SK-N-SH treated with all-trans-retinoic acid at 6 μM for 48 hours (cell line): Measurements from ENCODE around the gene SLC39A10.

ENCODE experiments used
- ATAC-seq: fragments of 200-7000 bp; cut with Tn5 transposase; 3 replicates; pipeline ENCODE4 v1.9.1; 2020; ENCODE audit warnings: mild to moderate bottlenecking, moderate library complexity
- ARNTL ChIP-seq: fragments of 450-650 bp; formaldehyde crosslinking; IDR thresholded peaks from 2 replicates; pipeline ENCODE4 v1.5.0; 2020; ENCODE audit warnings: low read depth, mild to moderate bottlenecking, moderate library complexity, borderline replicate concordance
- CREB5 ChIP-seq: fragments of 250-450 bp; sonication (Bioruptor Pico); IDR thresholded peaks from 2 replicates; pipeline ENCODE4 v1.5.1; 2020; ENCODE audit warnings: low read depth, mild to moderate bottlenecking, moderate library complexity
- CSRNP3 ChIP-seq: fragments of 250-450 bp; sonication (Bioruptor Pico); IDR thresholded peaks from 2 replicates; pipeline ENCODE4 v1.5.1; 2021; ENCODE audit warnings: mild to moderate bottlenecking, moderate library complexity
- ESRRG ChIP-seq: fragments of 250-450 bp; sonication (Bioruptor Pico); IDR thresholded peaks from 2 replicates; pipeline ENCODE4 v1.6.1; 2021; ENCODE audit warnings: mild to moderate bottlenecking
- GLIS3 ChIP-seq: fragments of 250-450 bp; sonication (Bioruptor Pico); IDR thresholded peaks from 2 replicates; pipeline ENCODE4 v1.5.0; 2020; ENCODE audit warnings: mild to moderate bottlenecking, moderate library complexity
- ISL1 ChIP-seq: fragments of 250-450 bp; sonication (Bioruptor Pico); IDR thresholded peaks from 2 replicates; pipeline ENCODE4 v2.1.2; 2022; ENCODE audit warnings: mild to moderate bottlenecking, moderate library complexity
- OSR1 ChIP-seq: fragments of 250-450 bp; sonication (Bioruptor Pico); IDR thresholded peaks from 2 replicates; pipeline ENCODE4 v1.8.0; 2022; ENCODE audit warnings: moderate library complexity, mild to moderate bottlenecking, inconsistent platforms
- PATZ1 ChIP-seq: fragments of 250-450 bp; sonication (Bioruptor Pico); IDR thresholded peaks from 2 replicates; pipeline ENCODE4 v1.8.0; 2020; ENCODE audit warnings: mild to moderate bottlenecking, moderate library complexity, borderline replicate concordance
- POU6F1 ChIP-seq: fragments of 250-450 bp; sonication (Bioruptor Pico); IDR thresholded peaks from 2 replicates; pipeline ENCODE4 v1.8.0; 2021; ENCODE audit warnings: low read depth, mild to moderate bottlenecking, moderate library complexity, borderline replicate concordance
- PPARA ChIP-seq: fragments of 250-450 bp; sonication (Bioruptor Pico); IDR thresholded peaks from 2 replicates; pipeline ENCODE4 v1.5.0; 2020; ENCODE audit warnings: mild to moderate bottlenecking, borderline replicate concordance
- RARB ChIP-seq: fragments of 250-450 bp; sonication (Bioruptor Pico); IDR thresholded peaks from 2 replicates; pipeline ENCODE4 v1.8.0; 2021; ENCODE audit warnings: mild to moderate bottlenecking, moderate library complexity
- SNAI2 ChIP-seq: fragments of 250-450 bp; sonication (Bioruptor Pico); IDR thresholded peaks from 2 replicates; pipeline ENCODE4 v1.5.0; 2020; ENCODE audit warnings: mild to moderate bottlenecking, moderate library complexity
- TCF4 ChIP-seq: fragments of 250-450 bp; sonication (Bioruptor Pico); IDR thresholded peaks from 2 replicates; pipeline ENCODE4 v1.8.0; 2021; ENCODE audit warnings: mild to moderate bottlenecking, moderate library complexity, borderline replicate concordance
- TSHZ2 ChIP-seq: fragments of 250-450 bp; sonication (Bioruptor Pico); IDR thresholded peaks from 2 replicates; pipeline ENCODE4 v1.5.0; 2020; ENCODE audit warnings: mild to moderate bottlenecking, moderate library complexity
- ZC3H10 ChIP-seq: fragments of 250-450 bp; sonication (Bioruptor Pico); IDR thresholded peaks from 2 replicates; pipeline ENCODE4 v1.5.1; 2021; ENCODE audit warnings: mild to moderate bottlenecking, moderate library complexity
- ZFP3 ChIP-seq: fragments of 250-450 bp; sonication (Bioruptor Pico); IDR thresholded peaks from 2 replicates; pipeline ENCODE4 v1.5.0; 2020; ENCODE audit warnings: mild to moderate bottlenecking, moderate library complexity
- ZFP30 ChIP-seq: fragments of 450-650 bp; formaldehyde crosslinking; IDR thresholded peaks from 2 replicates; pipeline ENCODE4 v1.5.0; 2022; ENCODE audit warnings: mild to moderate bottlenecking, moderate library complexity
- ZNF565 ChIP-seq: fragments of 450-650 bp; formaldehyde crosslinking; conservative IDR thresholded peaks from 2 replicates; pipeline ENCODE4 v1.5.0; 2020; ENCODE audit warnings: low read depth, mild to moderate bottlenecking, moderate library complexity
- ZNF70 ChIP-seq: fragments of 450-650 bp; formaldehyde crosslinking; IDR thresholded peaks from 2 replicates; pipeline ENCODE4 v1.5.0; 2020; ENCODE audit warnings: mild to moderate bottlenecking, moderate library complexity
- ZNF8 ChIP-seq: fragments of 450-650 bp; formaldehyde crosslinking; IDR thresholded peaks from 2 replicates; pipeline ENCODE4 v1.5.0; 2020; ENCODE audit warnings: mild to moderate bottlenecking, moderate library complexity

The SLC39A10 gene

GRCh38 chr2:195633974-195634373, 23.1 kb upstream of the SLC39A10 start:
- no peak for ATAC-seq
- no peak for TF ChIP-seq GLIS3 (CRISPR knock-in tag)
- TF ChIP-seq ZNF565: no peak
- TF ChIP-seq SNAI2 (CRISPR knock-in tag): no peak
- TF ChIP-seq POU6F1 (CRISPR knock-in tag): no peak
- TF ChIP-seq TCF4 (CRISPR knock-in tag): no peak
- TF ChIP-seq ZFP30: no peak
- no peak for TF ChIP-seq ISL1 (CRISPR knock-in tag)
- no peak for TF ChIP-seq ZNF70
- no peak for TF ChIP-seq ESRRG (CRISPR knock-in tag)
- no peak for TF ChIP-seq ZNF8 (CRISPR knock-in tag)
- TF ChIP-seq ZC3H10 (CRISPR knock-in tag): no peak
- no peak for TF ChIP-seq TSHZ2 (CRISPR knock-in tag)
- no peak for TF ChIP-seq PPARA
- TF ChIP-seq OSR1 (CRISPR knock-in tag): no peak
- no peak for TF ChIP-seq CSRNP3
- no peak for TF ChIP-seq ARNTL (CRISPR knock-in tag)
- TF ChIP-seq ZFP3 (CRISPR knock-in tag): no peak

GRCh38 chr2:195636890-195637289, 20.1 kb upstream of the SLC39A10 start:
- TF ChIP-seq OSR1 (CRISPR knock-in tag) (no peak), PATZ1 (no peak), ZNF565 (no peak), POU6F1 (CRISPR knock-in tag) (no peak), ISL1 (CRISPR knock-in tag) (no peak), SNAI2 (CRISPR knock-in tag) (no peak)
- no peak for ATAC-seq

- ATAC-seq: no peak
- TF ChIP-seq ESRRG (CRISPR knock-in tag): no peak
- no peak for TF ChIP-seq RARB
- no peak for TF ChIP-seq ZNF8 (CRISPR knock-in tag)
- no peak for TF ChIP-seq PATZ1
- no peak for TF ChIP-seq CSRNP3
- TF ChIP-seq CREB5 (CRISPR knock-in tag): no peak
- TF ChIP-seq ZNF70: no peak
These were observed 18.3 kb upstream of the SLC39A10 start for GRCh38 chr2:195638750-195639149.
